Psoas muscle (tissue), 8 donors: ENCODE data around the gene SMAD7. TPM values are rescaled to one million over a fixed set of nuclear protein-coding genes. Genes with fewer than 3 reads are reported as not detected.

Experiments used
- ATAC-seq, 4 donors: fragments of 200-7000 bp; cut with Tn5 transposase; one replicate each; pipeline ENCODE4 v1.9.1; 2020; ENCODE audit warnings: moderate library complexity in 3 of 4, mild to moderate bottlenecking in 2 of 4
- DNase-seq, 2 donors: peaks; one replicate each; pipeline ENCODE4 v3.0.0-alpha.2; 2020
- H3K27ac ChIP-seq: fragments of 200-600 bp; one replicate; pipeline ENCODE4 v1.8.0; 2022
- H3K27me3 ChIP-seq, 3 donors: fragments of 200-600 bp in 1 of 3; one replicate each; pipeline versions ENCODE4 v1.6.1 to v1.8.0; 2013 to 2022; ENCODE audit warnings: low read length in 2 of 3, mild to moderate bottlenecking in 2 of 3, moderate library complexity in 1 of 3; ENCODE audit not compliant: insufficient read depth in 3 of 3
- H3K36me3 ChIP-seq, 2 donors: fragments of 200-600 bp in 1 of 2; one replicate each; pipeline versions ENCODE4 v1.6.1 to v1.8.0; 2013 to 2022; ENCODE audit warnings: low read depth in 1 of 2, mild to moderate bottlenecking in 1 of 2, moderate library complexity in 1 of 2; ENCODE audit not compliant: insufficient read depth in 1 of 2
- H3K4me1 ChIP-seq: fragments of 200-600 bp; one replicate; pipeline ENCODE4 v1.8.0; 2022
- H3K4me3 ChIP-seq: fragments of 200-600 bp; one replicate; pipeline ENCODE4 v1.8.0; 2022; ENCODE audit warnings: mild to moderate bottlenecking
- H3K9me3 ChIP-seq: fragments of 200-600 bp; one replicate; pipeline ENCODE4 v1.8.0; 2022
- CTCF ChIP-seq: fragments of 200-600 bp; IDR thresholded peaks from one replicate; pipeline ENCODE4 v1.8.0; 2022; ENCODE audit warnings: antibody characterized with exemption
- WGBS, 3 donors: extraction: QIAGEN DNeasy Blood & Tissue Kit; methylation state at CpG; one replicate each; pipeline versions ENCODE4 v1.1.6 to v1.1.7; 2013; 5-methylcytosine and 5-hydroxymethylcytosine counted together
- intact Hi-C, 2 donors: fragments of 100-400 bp; cut with DNase I; formaldehyde crosslinking; loops; one replicate each; pipeline versions ENCODE4 v1.11.0 to v1.14.2; 2022
- polyA plus RNA-seq, 3 donors: library from polyadenylated mRNA; stranded (reverse); fragments of 200-250 nt; gene quantifications; one replicate each; pipeline ENCODE4 v1.2.3, GENCODE V29; 2013
- total RNA-seq, 4 donors: library from RNA; stranded (reverse); fragmentation: NEBNext Ultra II Directional in 2 of 4; extraction: Animal tissue kit (Norgen Biotek cat#: 25700) in 2 of 4; gene quantifications; one replicate each; pipeline versions ENCODE4 v1.2.1 to v1.2.4, GENCODE V29; 2021 to 2023
- donor health status: healthy with polysubstance abuse.
- donor health status: DM: no; HTN: no; CAD: no; lungs with moderate emphysema.
- donor health status: Bipolar disorder and iron deficiency.
- donor health status: healthy.
- donor health status: DM: yes; HTN: yes; CAD: no.
- donor health status: DM: no; HTN: no; CAD: no.
- donor health status: DM: no; HTN: no; CAD: no.
- donor health status: DM: yes; HTN: yes; CAD: no.

Gene SMAD7
- total and polyA plus RNA-seq, 7 donors, result 5.4 to 14.7 (median 8.4) TPM

GRCh38 chr18:48957616-48958015, 6.9 kb upstream of the SMAD7 start:
- intact Hi-C loops, result loop anchor here (2.0 to 10.0 kb wide), 2 partner anchors 17 to 283 kb away; no protein-coding TSS in a partner anchor
- Histone ChIP-seq H3K4me3 (no peak overlapping the region), H3K36me3 (no peaks in the 10 kb centered on the region), H3K4me1 (peaks cover 31% of the 10 kb centered on the region), H3K27ac (peak overlapping the region; percentile 90), H3K27me3 (no peaks in the 10 kb centered on the region), H3K9me3 (no peaks in the 10 kb centered on the region)
- ATAC-seq (no peak), DNase-seq (no peak)
- TF ChIP-seq CTCF, result no peak
- 72 to 79% (median 73%) methylated on average over 4 of the region's 4 CpGs for WGBS, 3 donors

- Histone ChIP-seq H3K4me1 (peaks cover 31% of the 10 kb centered on the region), H3K4me3 (no peak overlapping the region), H3K27me3 (no peaks in the 10 kb centered on the region), H3K9me3 (no peaks in the 10 kb centered on the region), H3K36me3 (no peaks in the 10 kb centered on the region), H3K27ac (peak overlapping the region; percentile 90)
- DNase-seq (no peak), ATAC-seq (no peak)
- WGBS, 3 donors, result 78 to 84% (median 81%) methylated on average over 8 of the region's 8 CpGs
- TF ChIP-seq CTCF, result no peak
- intact Hi-C loops, result loop anchor here (2.0 to 10.0 kb wide), 2 partner anchors 18 to 282 kb away; no protein-coding TSS in a partner anchor
Measured at GRCh38 chr18:48957136-48957535, 6.4 kb upstream of the SMAD7 start.

GRCh38 chr18:48956356-48956755, 5.6 kb upstream of the SMAD7 start:
- peaks cover 31% of the 10 kb centered on the region for H3K4me1 ChIP-seq

GRCh38 chr18:48955830-48956261, 5.1 kb upstream of the SMAD7 start:
- H3K4me1 ChIP-seq, result peaks cover 31% of the 10 kb centered on the region
- no peak overlapping the region for H3K4me3 ChIP-seq
- no peaks in the 10 kb centered on the region for H3K27me3 ChIP-seq
- H3K27ac ChIP-seq, result peak overlapping the region; percentile 90
- ATAC-seq, result peak; percentile 70 to 74 (median 72)
- 5 to 9% (median 7%) methylated on average over 7 of the region's 7 CpGs for WGBS, 3 donors
- no peaks in the 10 kb centered on the region for H3K36me3 ChIP-seq
- intact Hi-C loops, result loop anchor here (2.0 to 10.0 kb wide), 3 partner anchors 19 to 281 kb away; no protein-coding TSS in a partner anchor
- no peaks in the 10 kb centered on the region for H3K9me3 ChIP-seq
- peak; percentile 5 for TF ChIP-seq CTCF
- DNase-seq, result peak; percentile 81 to 87

More at GRCh38 chr18:48956356-48956755, 5.6 kb upstream of the SMAD7 start:
- Histone ChIP-seq H3K4me3 (no peak overlapping the region), H3K27ac (peak overlapping the region; percentile 90), H3K36me3 (no peaks in the 10 kb centered on the region), H3K9me3 (no peaks in the 10 kb centered on the region), H3K27me3 (no peaks in the 10 kb centered on the region)
- no peak for DNase-seq
- no peak for TF ChIP-seq CTCF
- intact Hi-C loops, result loop anchor here (2.0 to 10.0 kb wide), 2 partner anchors 18 to 282 kb away; no protein-coding TSS in a partner anchor
- no peak for ATAC-seq
- 78 to 85% (median 84%) methylated on average over 1 of the region's 1 CpG for WGBS, 3 donors
